Measurements from ENCODE around the gene RIBC2.

DNA sequence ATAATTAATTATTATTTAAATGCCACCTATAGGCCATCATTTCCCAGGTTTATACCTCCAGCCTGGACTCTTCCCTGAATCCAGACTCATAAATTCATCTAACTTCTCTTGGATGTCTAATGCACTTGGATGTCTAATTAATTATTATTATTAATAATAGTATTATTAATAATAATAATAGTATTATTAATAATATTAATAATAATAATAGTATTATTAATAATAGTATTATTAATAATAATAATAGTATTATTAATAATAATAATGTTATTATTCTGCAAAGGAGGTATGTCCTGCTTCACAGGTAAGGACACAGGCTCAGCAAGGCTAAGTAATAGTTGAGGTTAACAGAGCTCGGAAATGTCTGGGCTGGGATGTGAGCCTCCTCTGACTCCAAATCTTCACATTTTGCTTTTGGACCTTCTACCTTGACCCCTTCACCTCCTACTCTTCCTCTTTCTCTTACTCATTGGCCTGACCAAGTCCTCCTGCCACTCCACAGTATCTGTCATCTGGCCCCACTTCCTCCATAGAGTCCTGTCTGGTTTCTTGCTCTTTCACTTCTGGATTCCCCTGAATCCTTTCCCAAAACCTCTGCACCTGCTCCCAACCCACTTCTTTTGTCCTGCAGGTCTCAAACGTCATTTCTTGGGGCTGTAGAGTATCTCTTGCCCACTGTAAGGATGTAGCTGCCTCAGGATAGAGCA lies 8.0 kb downstream of the RIBC2 start:
- TF ChIP-seq RAD21 (conservative IDR thresholded peaks at IDR 0.05 in 1 of 2, IDR thresholded peaks at IDR 0.05 in 1 of 2) (no peak), EP300 (IDR thresholded peaks at IDR 0.05) (no peak), BHLHE40 (IDR thresholded peaks at IDR 0.05; ENCODE audit: low read depth, low read length) (no peak), FOXS1 (CRISPR knock-in tag; IDR thresholded peaks at IDR 0.05) (no peak), HDAC2 (IDR thresholded peaks at IDR 0.05) (no peak), MYC (IDR thresholded peaks at IDR 0.05; ENCODE audit: borderline replicate concordance, low read length) (no peak), POLR2A (IDR thresholded peaks at IDR 0.05; ENCODE audit: low read length) (no peak), EHMT2 (IDR thresholded peaks at IDR 0.05; ENCODE audit: low read depth) (no peak), JUN (IDR thresholded peaks at IDR 0.05) (no peak), JUNB (IDR thresholded peaks at IDR 0.05) (no peak), POLR2AphosphoS2 (conservative IDR thresholded peaks at IDR 0.05; ENCODE audit: low read length) (no peak)
- TF ChIP-seq, protein P1, sequence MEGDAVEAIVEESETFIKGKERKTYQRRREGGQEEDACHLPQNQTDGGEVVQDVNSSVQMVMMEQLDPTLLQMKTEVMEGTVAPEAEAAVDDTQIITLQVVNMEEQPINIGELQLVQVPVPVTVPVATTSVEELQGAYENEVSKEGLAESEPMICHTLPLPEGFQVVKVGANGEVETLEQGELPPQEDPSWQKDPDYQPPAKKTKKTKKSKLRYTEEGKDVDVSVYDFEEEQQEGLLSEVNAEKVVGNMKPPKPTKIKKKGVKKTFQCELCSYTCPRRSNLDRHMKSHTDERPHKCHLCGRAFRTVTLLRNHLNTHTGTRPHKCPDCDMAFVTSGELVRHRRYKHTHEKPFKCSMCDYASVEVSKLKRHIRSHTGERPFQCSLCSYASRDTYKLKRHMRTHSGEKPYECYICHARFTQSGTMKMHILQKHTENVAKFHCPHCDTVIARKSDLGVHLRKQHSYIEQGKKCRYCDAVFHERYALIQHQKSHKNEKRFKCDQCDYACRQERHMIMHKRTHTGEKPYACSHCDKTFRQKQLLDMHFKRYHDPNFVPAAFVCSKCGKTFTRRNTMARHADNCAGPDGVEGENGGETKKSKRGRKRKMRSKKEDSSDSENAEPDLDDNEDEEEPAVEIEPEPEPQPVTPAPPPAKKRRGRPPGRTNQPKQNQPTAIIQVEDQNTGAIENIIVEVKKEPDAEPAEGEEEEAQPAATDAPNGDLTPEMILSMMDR (IDR thresholded peaks at IDR 0.05), result no peak
- TF ChIP-seq, protein P2, sequence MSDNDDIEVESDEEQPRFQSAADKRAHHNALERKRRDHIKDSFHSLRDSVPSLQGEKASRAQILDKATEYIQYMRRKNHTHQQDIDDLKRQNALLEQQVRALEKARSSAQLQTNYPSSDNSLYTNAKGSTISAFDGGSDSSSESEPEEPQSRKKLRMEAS (IDR thresholded peaks at IDR 0.05), result no peak
- TF ChIP-seq, protein P3, sequence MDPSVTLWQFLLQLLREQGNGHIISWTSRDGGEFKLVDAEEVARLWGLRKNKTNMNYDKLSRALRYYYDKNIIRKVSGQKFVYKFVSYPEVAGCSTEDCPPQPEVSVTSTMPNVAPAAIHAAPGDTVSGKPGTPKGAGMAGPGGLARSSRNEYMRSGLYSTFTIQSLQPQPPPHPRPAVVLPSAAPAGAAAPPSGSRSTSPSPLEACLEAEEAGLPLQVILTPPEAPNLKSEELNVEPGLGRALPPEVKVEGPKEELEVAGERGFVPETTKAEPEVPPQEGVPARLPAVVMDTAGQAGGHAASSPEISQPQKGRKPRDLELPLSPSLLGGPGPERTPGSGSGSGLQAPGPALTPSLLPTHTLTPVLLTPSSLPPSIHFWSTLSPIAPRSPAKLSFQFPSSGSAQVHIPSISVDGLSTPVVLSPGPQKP (IDR thresholded peaks at IDR 0.05; ENCODE audit: low read depth, low read length), result no peak
